Tibial artery (tissue), 4 donors: ENCODE results near the gene BEND7.

ENCODE experiments used
- DNase-seq, 2 donors: peaks; one replicate each; pipeline ENCODE4 v3.0.0-alpha.2; 2019
- H3K27ac ChIP-seq, 2 donors: fragments of 200-600 bp; sonication (generic) in 1 of 2; 1 replicate in 1 of 2; 2 replicates in 1 of 2; pipeline ENCODE4 v1.5.1; 2018 to 2019; ENCODE audit warnings: mild to moderate bottlenecking in 1 of 2
- H3K27me3 ChIP-seq, 2 donors: fragments of 200-600 bp; sonication (generic) in 1 of 2; one replicate each; pipeline versions ENCODE4 v1.5.1 to v1.6.0; 2016 to 2019
- H3K36me3 ChIP-seq, 3 donors: fragments of 200-600 bp; sonication (generic) in 2 of 3; one replicate each; pipeline ENCODE4 v1.5.1; 2016 to 2019; ENCODE audit warnings: mild to moderate bottlenecking in 2 of 3
- H3K4me1 ChIP-seq, 4 donors: fragments of 200-600 bp; sonication (generic) in 2 of 4; 1 replicate in 3 of 4; 2 replicates in 1 of 4; pipeline ENCODE4 v1.5.1; 2016 to 2019
- H3K4me3 ChIP-seq, 2 donors: fragments of 200-600 bp; sonication (generic) in 1 of 2; 1 replicate in 1 of 2; 2 replicates in 1 of 2; pipeline ENCODE4 v1.5.1; 2018 to 2019; ENCODE audit warnings: mild to moderate bottlenecking in 2 of 2
- H3K9me3 ChIP-seq, 3 donors: fragments of 200-600 bp; sonication (generic) in 1 of 3; one replicate each; pipeline ENCODE4 v1.5.1; 2016 to 2019
- CTCF ChIP-seq, 2 experiments: fragments of 200-600 bp in 1 of 2; fragments of 450-650 bp in 1 of 2; IDR thresholded peaks; one replicate each; pipeline ENCODE4 v1.5.1; 2017 to 2019; ENCODE audit warnings: antibody characterized with exemption in 2 of 2, mild to moderate bottlenecking in 1 of 2, moderate library complexity in 1 of 2
- intact Hi-C: fragments of 100-400 bp; cut with DNase I; formaldehyde crosslinking; loops from one replicate; pipeline ENCODE4 v1.15.0; 2023; ENCODE audit warnings: low total_unique reads

Gene BEND7

GRCh38 chr10:13512564-13512963 lies 16.2 kb downstream of the BEND7 start:
- no peak for TF ChIP-seq CTCF (IDR thresholded peaks at IDR 0.05)
- DNase-seq: no peak
- Histone ChIP-seq H3K4me3 (no peak overlapping the region), H3K27me3 (no peaks in the 10 kb centered on the region), H3K27ac (no peak overlapping the region), H3K9me3 (no peaks in the 10 kb centered on the region), H3K4me1 (peaks cover 0 to 10% (median 3%) of the 10 kb centered on the region in 4 donors), H3K36me3 (peaks cover 0 to 22% (median 0%) of the 10 kb centered on the region in 3 donors)
- intact Hi-C loops: no loop called here

- peaks cover 0 to 10% (median 3%) of the 10 kb centered on the region in 4 donors for H3K4me1 ChIP-seq
- TF ChIP-seq CTCF (IDR thresholded peaks at IDR 0.05): no peak
- H3K4me3 ChIP-seq: no peak overlapping the region
- intact Hi-C loops: no loop called here
- no peak for DNase-seq
- H3K36me3 ChIP-seq: peaks cover 0 to 14% (median 0%) of the 10 kb centered on the region in 3 donors
- no peaks in the 10 kb centered on the region for H3K27me3 ChIP-seq
- H3K27ac ChIP-seq: no peak overlapping the region
- H3K9me3 ChIP-seq: no peaks in the 10 kb centered on the region
These were observed 17.4 kb downstream of the BEND7 start for GRCh38 chr10:13511409-13511808.

- intact Hi-C loops: no loop called here
- no peak for TF ChIP-seq CTCF (IDR thresholded peaks at IDR 0.05)
- H3K4me3 ChIP-seq: no peak overlapping the region
These were observed 23.6 kb downstream of the BEND7 start for GRCh38 chr10:13505052-13505680.

GRCh38 chr10:13503745-13504463 lies 24.9 kb downstream of the BEND7 start:
- H3K27ac ChIP-seq: no peak overlapping the region
- H3K9me3 ChIP-seq: no peaks in the 10 kb centered on the region
- H3K27me3 ChIP-seq: no peaks in the 10 kb centered on the region
- intact Hi-C loops: no loop called here
- H3K4me1 ChIP-seq: no peaks in the 10 kb centered on the region
- no peak for TF ChIP-seq CTCF (IDR thresholded peaks at IDR 0.05)
- H3K4me3 ChIP-seq: no peak overlapping the region
- H3K36me3 ChIP-seq: peaks cover 9 to 21% (median 10%) of the 10 kb centered on the region in 3 donors
- no peak for DNase-seq

More at GRCh38 chr10:13505052-13505680, 23.6 kb downstream of the BEND7 start:
- no peaks in the 10 kb centered on the region for H3K9me3 ChIP-seq
- DNase-seq: no peak
- no peaks in the 10 kb centered on the region for H3K4me1 ChIP-seq
- no peaks in the 10 kb centered on the region for H3K27me3 ChIP-seq
- no peak overlapping the region for H3K27ac ChIP-seq
- peaks cover 2 to 12% (median 4%) of the 10 kb centered on the region in 3 donors for H3K36me3 ChIP-seq

GRCh38 chr10:13502380-13502779 lies 26.4 kb downstream of the BEND7 start:
- Histone ChIP-seq H3K4me3 (no peak overlapping the region), H3K9me3 (no peaks in the 10 kb centered on the region), H3K4me1 (no peaks in the 10 kb centered on the region), H3K27me3 (no peaks in the 10 kb centered on the region), H3K27ac (no peak overlapping the region), H3K36me3 (peaks cover 10 to 24% (median 12%) of the 10 kb centered on the region in 3 donors)
- TF ChIP-seq CTCF (IDR thresholded peaks at IDR 0.05): no peak
- DNase-seq: no peak
- intact Hi-C loops: no loop called here
